ENCODE data around the gene CERS1.

The CERS1 gene

GRCh38 chr19:18898081-18898606, 2.2 kb upstream of the CERS1 start:
- no peak for TF ChIP-seq ZNF274 (IDR thresholded peaks at IDR 0.05; ENCODE audit: low read depth, low read length)
- H3K4me3 ChIP-seq (ENCODE audit: low read length): no peak overlapping the region

DNA sequence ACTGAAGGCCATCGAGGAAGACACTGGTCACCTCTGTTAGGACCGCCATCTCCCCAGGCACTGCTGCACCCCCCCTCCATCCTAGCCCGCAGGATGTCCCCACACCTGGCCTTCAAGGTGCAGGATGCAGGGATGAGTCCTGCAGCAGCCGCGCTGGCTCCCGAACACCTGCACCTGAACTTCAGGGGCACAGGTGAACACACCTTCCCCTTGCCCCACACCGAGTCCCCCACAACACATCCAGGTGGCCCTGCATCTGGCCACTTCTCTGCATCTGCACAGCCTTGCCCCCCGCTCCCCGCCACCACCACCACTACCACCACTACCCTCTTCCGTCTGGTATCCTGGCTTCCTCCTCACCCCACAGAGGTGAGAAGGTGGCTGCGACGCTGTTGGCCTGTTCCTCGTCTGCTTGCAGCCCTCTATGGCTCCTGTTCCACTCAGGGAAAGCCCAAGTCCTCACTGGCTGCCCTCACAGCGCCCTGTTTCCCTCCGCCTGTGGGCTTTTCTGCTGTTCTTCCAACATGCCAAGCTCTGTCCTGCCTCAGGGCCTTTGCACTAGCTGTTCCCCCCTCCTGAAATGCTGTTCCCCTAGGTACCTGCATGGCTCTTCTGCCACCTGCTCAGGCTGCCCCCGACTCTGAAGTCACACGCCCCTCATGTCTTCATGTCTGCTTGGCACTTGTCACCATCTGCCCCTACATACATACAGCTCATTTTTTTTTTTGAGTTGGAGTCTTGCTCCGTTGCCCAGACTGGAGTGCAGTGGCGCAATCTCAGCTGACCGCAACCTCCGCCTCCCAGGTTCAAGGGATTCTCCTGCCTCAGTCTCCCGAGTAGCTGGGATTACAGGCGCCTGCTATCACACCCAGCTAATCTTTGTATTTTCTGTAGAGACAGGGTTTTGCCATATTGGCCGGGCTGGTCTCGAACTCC, 1.4 kb upstream of the CERS1 start:
- no peak overlapping the region for H3K4me3 ChIP-seq (ENCODE audit: low read length)
- TF ChIP-seq ZNF274 (IDR thresholded peaks at IDR 0.05; ENCODE audit: low read depth, low read length): no peak

- H3K4me3 ChIP-seq (ENCODE audit: low read length): no peak overlapping the region
- TF ChIP-seq ZNF274 (IDR thresholded peaks at IDR 0.05; ENCODE audit: low read depth, low read length): no peak
Observed at GRCh38 chr19:18896421-18896841, 473 bp upstream of the CERS1 start.

DNA sequence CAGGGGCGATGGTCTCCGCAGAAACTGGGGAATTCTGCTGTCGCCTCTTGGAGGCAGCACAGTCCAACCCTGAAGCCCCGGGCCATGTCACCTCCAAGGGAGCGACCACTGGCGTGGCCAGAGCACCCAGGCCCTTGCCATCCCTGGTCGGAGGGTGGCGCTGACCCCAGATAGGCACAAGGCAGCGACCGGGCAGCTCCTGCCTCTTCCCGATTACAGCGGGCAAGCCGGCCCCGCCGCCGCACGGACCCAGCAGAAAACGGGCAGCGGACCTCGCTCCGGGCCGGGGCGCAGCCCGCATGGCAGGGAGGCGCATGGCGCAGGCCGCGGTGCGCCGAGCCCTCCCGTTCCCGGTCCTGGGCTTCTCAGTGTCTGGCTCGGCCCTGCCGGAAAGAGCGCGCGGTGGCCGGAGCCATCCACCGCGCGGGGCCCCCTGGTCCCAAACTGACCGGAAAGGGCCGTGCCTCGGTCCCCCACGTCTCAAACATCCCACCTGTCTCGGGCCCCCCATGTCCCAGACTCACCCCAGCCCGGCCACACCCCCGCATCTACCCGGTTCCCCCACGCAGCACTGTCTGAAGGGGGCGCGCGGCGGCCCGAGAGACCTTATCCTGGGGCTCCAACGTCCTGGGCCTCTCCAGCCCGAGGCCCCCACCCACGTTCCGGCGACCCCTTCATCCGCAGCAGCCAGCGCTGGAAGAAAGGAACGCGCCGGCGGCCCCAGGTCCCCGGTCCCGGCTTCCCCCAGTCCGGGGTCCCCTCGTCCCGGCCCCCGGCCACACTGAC, 727 bp downstream of the CERS1 start:
- TF ChIP-seq ZNF274 (IDR thresholded peaks at IDR 0.05; ENCODE audit: low read depth, low read length): no peak
- H3K4me3 ChIP-seq (ENCODE audit: low read length): peak overlapping the region; percentile 9; the same call in 1 of the 2 replicates

DNA sequence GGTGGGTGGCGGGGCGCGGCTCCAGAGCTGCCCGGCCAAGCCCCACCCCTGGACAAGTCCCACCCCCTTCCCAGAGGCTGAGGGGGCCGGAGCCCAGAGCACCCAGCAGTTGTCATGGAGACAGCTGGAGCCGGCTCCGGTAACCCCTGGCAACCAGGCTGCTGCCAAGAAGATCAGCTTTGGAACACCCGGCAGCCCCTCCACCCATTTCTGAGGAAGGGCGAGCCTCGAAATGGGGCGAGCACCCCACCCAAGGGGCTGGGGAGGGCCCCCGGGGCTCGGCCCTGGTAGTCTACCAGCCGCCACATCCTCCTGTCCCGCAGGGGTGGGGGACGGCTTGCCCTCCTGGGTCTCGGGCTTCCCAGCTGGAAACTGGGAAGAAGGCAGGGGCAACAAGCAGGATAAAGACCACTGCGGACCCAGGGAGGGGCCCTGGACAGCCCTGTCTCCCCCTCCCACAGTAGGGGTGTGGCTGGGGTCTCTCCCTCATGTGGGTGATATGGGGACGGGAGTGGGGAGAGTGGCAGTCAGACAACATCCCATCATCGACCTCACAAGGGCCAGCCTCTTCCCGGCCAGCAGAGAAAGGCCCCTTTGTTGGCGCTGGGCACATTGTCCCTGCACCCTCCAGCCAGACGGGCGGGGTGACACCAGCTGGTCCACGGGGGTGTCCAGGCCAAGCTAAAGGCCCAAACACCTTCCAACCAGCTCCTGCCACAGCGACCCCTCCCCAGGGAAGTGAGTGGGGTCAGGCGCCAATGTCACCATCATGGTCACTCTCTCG, 1.5 kb downstream of the CERS1 start:
- no peak for TF ChIP-seq ZNF274 (IDR thresholded peaks at IDR 0.05; ENCODE audit: low read depth, low read length)
- no peak overlapping the region for H3K4me3 ChIP-seq (ENCODE audit: low read length)

GRCh38 chr19:18893587-18894253, 2.2 kb downstream of the CERS1 start:
- no peak overlapping the region for H3K4me3 ChIP-seq (ENCODE audit: low read length)
- no peak for TF ChIP-seq ZNF274 (IDR thresholded peaks at IDR 0.05; ENCODE audit: low read depth, low read length)

- H3K4me3 ChIP-seq (ENCODE audit: low read length): no peak overlapping the region
Observed at GRCh38 chr19:18889949-18890745, 5.8 kb downstream of the CERS1 start.

DNA sequence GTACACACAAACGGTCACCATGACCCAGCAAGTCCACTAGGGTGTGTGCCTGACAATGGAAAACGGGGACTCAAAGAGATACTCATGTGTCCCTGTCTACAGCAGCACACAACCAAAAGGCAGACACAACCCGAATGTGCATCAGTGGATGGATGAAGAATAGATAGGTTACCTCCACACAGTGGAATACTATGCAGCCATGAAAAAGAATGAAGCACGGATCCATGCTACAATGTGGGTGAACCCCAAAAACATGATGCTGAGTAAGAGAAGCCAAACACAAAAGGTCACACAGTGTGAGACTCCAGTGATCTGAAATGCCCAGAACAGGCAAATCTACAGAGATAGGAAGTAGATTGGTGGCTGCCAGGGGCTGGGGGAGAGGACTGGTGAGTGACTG, 9.0 kb downstream of the CERS1 start:
- no peak for TF ChIP-seq ZNF274 (IDR thresholded peaks at IDR 0.05; ENCODE audit: low read depth, low read length)

More at GRCh38 chr19:18889949-18890745, 5.8 kb downstream of the CERS1 start:
- TF ChIP-seq ZNF274 (IDR thresholded peaks at IDR 0.05; ENCODE audit: low read depth, low read length): no peak

GRCh38 chr19:18883526-18884304, 12.2 kb downstream of the CERS1 start:
- no peak overlapping the region for H3K4me3 ChIP-seq (ENCODE audit: low read length)
- no peak for TF ChIP-seq ZNF274 (IDR thresholded peaks at IDR 0.05; ENCODE audit: low read depth, low read length)

More for the DNA sequence above, 9.0 kb downstream of the CERS1 start:
- no peak overlapping the region for H3K4me3 ChIP-seq (ENCODE audit: low read length)

DNA sequence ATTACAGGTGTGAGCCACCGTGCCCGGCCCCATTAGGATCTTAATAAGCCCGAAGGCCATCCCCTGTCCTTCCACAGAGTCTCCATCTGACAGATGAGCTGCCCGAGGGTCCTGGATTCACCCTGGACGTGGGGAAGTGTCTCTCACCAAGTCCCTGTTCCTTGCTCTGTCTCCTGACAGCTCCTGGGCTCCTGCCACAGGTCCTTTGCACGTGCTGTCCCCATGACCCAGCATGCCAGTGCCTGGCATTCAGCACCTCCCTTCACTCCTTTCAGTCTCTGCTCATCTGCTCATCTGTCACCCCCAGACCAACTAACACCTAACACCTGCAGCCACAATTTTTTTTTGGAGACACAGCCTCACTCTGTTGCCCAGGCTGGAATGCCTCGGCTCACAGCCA, 14.5 kb downstream of the CERS1 start:
- TF ChIP-seq ZNF274 (IDR thresholded peaks at IDR 0.05; ENCODE audit: low read depth, low read length): no peak
- H3K4me3 ChIP-seq (ENCODE audit: low read length): no peak overlapping the region

DNA sequence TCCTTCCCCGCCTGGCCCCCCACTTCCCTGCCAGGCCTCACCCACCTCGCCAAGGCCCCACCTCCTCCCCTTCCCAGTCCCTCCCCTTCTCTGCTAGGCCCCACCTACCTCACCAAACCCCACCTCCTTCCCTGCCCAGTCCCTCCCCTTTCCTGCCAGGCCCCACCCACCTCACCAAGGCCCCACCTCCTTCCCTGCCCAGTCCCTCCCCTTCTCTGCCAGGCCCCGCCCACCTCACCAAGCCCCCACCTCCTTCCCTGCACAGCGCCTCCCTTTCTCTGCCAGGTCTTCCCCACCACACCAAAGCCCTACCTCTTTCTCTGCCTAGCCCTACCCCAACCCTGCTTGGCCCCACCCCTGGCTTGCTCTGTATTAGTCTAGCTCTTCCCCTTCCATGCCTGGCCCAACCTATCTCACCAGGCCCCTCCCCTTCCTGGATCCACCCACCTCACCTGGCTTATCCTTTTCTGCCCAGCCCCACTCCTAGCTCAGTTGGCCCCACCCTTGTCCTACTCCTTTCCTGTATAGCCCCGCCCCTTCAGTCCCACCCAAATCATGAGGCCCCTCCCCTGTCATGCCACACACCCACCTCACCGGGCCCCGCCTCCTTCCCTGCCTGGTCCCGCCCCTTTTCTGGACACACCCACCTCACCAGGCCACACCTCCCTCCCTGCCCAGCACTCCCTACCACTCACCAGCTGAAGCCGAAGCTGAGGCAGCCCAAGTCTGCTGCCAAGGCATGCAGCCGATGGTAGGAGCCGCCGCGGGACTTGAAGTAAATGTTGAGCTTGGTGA, 16.2 kb downstream of the CERS1 start:
- H3K4me3 ChIP-seq (ENCODE audit: low read length): no peak overlapping the region
- TF ChIP-seq ZNF274 (IDR thresholded peaks at IDR 0.05; ENCODE audit: low read depth, low read length): no peak

All from GM08714 (cell line).